HG03575 (cell line): ENCODE results near the gene YBX2.

Experiments used
- ATAC-seq: cut with Tn5 transposase; IDR thresholded peaks from one replicate; pipeline ENCODE4 v1.9.1; 2021; ENCODE audit not compliant: unreplicated experiment, insufficient number of reproducible peaks, low FRiP score; ENCODE audit errors: extremely low read depth

Gene YBX2

DNA sequence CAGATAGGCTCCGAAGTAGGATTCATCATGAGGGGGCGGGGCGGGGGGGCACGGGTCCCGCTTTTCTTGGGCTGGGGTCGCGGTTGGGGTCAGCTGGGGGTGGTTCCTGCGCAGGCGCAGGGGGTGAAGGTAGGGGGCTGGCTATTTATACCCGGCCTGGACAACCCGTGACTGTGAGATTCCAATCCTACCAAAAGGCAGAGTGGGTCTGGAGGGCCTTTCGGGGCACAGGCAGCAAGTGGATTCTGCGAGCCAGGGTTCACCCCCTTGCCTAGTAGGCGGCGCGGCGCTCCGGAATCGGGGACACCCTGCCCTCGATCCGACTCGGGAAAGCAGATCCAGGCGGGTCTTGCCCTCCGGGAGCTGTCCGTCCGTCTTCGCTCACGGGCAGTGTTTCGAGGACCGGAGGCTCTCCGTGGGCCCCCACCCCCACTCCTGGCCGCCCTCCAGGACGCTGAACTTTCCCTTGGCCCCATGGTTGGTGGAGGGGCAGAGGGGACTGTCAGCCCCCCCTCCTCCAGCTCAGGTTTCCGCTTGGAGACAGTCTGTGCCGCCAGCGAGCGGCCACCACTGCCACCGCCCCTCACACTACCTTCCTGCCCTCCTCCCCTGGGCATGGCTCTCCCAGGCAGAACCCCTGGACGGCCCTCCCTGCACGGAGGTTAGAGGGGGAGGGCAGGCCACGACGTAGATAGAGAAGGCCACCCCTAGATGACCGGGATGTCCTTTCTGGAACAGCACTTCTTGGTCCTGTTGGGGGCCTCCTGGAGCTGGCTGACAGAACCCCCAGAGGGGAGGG lies 12.3 kb downstream of the YBX2 start:
- ATAC-seq, result no peak

DNA sequence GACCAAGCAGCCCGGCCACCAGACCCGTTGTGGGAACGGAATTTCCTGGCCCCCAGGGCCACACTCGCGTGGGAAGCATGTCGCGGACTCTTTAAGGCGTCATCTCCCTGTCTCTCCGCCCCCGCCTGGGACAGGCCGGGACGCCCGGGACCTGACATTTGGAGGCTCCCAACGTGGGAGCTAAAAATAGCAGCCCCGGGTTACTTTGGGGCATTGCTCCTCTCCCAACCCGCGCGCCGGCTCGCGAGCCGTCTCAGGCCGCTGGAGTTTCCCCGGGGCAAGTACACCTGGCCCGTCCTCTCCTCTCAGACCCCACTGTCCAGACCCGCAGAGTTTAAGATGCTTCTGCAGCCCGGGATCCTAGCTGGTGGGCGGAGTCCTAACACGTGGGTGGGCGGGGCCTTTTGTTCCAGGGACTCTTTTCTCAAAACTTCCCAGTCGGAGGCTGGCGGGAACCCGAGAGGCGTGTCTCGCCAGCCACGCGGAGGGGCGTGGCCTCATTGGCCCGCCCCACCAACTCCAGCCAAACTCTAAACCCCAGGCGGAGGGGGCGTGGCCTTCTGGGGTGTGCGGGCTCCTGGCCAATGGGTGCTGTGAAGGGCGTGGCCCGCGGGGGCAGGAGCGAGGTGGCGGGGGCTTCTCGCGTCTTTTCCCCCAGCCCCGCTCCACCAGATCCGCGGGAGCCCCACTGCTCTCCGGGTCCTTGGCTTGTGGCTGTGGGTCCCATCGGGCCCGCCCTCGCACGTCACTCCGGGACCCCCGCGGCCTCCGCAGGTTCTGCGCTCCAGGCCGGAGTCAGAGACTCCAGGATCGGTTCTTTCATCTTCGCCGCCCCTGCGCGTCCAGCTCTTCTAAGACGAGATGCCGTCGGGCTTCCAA lies 13.1 kb downstream of the YBX2 start, which contains the start of gene SLC2A4:
TSS of gene SLC2A4 (plus strand) at position 645 of the 879 bp plus-strand sequence. CDS start at position 862, 217 bp downstream.
- no peak for ATAC-seq

DNA sequence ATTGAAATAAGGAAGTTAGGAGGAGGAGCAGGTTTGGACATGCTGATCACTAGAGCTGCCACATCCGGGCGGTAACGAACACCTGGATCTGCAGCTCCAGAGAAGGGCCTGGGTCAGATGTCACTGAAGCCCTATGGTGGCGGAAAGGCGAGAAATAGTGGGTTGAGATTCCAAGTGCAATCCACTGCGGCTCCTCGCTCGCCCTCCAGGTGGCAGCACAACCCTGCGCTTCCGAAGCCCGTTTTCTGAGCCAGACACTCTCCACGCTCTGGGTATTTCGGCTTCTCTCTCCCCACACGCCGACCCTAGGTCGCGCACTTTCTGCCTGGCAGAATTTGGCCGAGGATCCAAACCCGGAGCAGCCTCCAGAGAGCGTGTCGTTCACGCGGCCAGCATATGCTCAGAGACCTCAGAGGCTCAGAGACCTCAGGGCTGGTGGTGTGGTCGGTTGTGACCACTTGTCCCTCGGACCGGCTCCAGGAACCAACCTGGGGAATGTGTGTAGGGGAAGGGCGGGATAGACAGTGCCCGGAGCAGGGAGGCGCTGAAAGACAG lies 13.8 kb downstream of the YBX2 start:
- no peak for ATAC-seq

DNA sequence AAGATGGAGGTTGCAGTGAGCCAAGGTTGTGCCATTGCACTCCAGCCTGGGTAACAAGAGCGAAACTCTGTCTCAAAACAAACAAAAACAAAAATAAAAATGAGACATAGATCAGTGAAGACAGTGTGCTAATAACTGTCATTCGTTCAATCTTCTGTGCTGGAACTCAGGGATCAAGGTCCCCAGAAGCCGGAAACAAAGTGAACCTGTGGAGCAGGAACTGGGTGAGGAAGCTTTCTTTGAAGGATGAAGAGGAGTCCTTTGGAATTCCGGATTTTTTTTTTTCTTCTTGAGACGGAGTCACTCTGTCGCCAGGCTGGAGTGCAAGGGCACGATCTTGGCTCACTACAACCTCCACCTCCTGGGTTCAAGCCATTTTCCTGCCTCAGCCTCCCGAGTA lies 15.0 kb downstream of the YBX2 start:
- ATAC-seq, result no peak

DNA sequence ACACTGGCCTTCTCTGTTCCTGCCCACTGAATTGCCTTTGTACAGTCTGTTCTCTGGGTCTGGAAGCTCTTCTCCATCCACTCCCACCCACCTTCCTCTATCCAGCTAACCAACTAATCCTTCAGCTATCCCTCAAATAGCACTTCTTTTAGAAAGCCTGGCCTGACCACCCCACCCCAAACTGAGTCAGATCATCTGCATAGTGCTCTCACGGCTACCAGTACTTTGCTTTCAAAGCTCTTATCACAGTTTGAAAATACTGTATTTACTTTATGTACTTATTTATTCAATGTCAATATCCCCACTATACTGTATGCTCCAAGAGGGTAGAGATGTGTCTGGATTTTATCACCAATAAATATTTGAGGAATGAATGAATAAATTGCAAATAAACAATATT lies 27.7 kb downstream of the YBX2 start:
- no peak for ATAC-seq

DNA sequence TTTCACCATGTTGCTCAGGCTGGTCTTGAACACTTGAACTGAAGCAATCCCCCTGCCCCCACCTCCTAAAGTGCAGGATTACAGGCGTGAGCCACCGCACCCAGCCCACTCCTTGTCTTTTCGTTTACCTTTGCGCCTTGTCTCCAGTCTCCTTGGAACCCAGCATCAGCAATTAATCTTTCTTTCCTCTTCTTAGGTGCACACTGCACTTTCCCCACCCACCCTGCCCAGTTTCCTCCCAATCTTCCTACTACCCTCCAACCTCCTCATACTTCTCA lies 30.7 kb downstream of the YBX2 start:
- ATAC-seq, result no peak

DNA sequence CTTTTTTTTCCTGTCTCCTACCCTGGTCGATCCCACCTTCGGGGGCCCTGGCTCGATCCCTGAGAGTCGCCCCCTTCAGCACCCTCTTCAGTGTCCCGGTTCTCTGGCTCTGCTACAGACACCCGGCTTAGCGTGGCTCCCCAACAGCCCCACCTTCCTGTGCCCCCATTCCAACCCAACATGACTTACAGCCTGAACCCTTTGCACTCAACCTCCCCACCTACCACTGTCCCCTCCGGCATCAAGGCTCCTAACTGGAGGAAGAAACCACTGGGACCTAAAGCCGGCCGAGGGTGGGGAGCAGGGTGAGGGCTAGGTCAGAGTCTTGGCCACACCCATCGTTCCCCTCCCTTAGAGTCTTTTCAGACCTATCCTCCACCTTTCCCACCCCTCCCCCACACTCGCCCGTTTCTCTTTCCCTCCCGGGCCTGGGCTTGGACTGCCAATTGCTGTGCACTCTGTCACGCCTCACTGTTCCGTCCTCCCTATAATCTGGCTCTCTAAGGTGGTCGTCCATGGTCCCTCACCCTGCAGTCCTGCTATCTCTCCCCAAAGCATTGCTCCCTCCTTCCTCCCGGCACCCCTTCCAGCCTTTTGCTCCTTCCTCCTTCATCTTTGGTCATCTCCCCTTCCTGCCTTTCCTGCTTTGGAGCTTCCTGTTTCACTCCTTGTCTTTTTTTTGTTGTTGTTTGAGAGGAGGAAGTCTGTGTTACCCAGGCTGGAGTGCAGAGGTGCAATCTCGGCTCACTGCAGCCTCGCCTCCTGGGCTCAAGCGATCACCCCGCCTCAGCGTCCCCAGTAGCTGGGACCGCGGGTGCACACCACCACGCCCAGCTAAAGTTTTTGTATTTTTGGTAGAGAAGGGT lies 31.3 kb downstream of the YBX2 start:
- no peak for ATAC-seq

DNA sequence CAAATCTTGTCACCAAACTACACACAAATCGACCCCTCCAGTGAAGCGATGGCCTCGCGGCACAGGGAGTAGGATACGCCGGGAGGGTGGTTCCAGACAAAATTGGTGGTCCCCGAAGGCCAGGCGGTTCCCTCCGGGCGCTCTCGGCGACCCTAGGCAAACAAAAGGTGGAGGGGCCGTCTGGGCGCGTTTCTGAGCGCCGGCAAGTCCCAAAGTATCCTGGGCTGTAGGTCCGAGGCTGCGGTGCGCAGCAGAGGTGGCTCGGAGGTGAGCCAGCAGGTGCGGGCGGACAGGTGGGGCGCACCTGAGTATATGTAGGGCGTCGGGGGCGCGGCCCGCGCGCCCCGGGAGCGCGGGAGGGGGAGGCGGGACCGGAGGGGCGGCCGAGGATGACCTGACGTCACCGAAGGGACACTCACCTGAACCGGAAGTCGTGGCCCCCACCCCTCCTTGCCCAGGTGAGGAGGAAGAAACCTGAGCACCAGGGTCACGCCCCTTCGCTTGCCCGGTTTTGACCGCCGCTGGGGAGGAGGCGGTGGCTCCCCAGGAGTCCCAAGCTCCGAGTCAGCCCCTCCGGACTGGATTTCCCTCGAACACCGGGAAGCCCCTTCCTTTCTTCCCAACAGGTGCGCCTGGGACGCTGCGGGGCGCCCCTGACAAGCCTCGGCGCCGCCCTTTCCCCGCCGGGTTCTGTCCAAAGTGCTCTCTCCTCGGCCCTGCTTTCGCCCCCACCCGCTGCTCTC lies 32.1 kb downstream of the YBX2 start, which contains the start of gene CLDN7:
TSS of gene CLDN7 (minus strand) at position 287 of the 743 bp plus-strand sequence. CDS start 435 bp downstream, outside the sequence.
- no peak for ATAC-seq

DNA sequence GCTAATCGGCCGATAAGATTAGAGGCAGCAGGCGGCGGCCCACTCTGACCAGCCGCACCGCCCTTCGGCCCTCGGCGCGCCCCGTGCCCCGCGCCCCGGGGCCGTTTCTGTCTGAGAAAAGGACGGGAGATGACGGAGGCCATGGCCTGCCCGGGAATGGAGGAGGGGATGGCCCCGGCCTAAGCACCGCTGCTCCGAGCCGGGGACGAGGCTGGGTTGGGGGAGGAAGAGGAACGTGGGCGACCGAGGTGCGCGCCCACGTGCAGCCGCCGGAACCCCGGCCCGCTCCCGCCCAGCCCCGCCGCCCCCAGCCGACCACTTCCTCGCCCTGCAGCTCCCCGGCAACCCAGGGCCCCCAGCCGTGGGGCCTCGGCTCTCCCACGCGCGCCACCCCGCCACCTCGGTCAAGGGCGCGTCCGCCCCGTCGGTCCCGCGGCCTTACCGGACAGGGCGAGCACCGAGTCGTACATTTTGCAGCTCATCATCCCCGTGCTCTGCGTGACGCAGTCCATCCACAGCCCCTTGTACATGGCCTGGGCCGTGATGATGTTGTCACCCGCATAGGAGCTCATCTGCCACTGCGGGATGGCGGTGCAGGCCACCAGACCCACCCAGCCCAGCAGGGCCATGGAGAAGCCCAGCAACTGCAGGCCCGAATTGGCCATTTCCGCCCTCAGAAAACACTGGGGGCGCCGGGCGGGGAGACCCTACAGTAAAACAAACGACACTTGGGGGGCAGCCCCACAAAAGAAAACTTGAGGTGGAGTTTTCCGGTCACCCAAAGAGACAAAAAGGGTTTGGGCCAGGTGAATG lies 32.9 kb downstream of the YBX2 start:
- no peak for ATAC-seq

DNA sequence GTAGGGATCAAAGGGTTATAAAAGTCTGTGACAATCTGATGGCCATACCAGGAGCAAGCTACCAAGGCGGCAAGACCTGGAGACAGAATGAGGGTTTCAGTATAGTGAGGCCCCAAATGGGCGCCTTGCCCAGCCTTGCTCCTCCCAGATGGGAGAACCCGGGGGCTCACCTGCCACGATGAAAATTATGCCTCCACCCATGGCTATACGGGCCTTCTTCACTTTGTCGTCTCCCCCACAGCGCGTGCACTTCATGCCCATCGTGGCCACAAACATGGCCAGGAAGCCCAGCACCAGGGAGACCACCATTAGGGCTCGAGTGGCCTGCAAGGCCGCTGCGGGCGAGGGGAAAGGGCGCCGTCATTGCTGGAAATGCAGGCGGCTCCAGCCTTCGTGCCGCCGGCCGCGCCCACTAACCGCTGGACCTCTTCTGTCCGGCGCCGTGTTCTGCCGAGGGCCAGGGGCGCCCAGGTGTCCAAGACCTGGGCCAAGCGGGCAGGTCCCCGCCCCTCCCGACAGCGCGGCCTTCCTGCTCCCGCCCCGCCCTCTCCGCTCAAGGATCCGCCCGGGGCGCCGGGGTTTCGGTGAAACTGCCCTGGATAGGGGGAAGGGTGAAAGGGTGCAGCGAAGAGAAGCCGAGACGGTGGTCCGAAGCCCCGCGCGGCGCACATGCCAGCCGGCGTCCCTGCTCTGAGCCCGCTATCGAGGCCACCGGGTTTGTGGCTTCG lies 33.6 kb downstream of the YBX2 start:
- no peak for ATAC-seq

DNA sequence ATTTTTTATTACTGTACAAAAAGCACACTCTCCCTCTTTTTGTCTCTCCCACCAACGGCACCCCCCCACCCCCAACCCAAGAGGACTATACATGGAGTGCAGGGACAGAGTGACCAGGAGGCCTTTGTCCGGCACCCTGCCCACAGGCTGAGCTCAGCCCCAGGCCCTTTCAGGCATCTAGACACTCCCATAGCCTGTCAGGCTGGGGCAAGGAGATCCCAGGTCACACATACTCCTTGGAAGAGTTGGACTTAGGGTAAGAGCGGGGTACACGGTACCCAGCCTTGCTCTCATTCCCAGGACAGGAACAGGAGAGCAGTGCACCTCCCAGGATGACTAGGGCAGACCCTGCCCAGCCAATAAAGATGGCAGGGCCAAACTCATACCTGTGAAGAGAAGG lies 34.3 kb downstream of the YBX2 start:
- no peak for ATAC-seq

DNA sequence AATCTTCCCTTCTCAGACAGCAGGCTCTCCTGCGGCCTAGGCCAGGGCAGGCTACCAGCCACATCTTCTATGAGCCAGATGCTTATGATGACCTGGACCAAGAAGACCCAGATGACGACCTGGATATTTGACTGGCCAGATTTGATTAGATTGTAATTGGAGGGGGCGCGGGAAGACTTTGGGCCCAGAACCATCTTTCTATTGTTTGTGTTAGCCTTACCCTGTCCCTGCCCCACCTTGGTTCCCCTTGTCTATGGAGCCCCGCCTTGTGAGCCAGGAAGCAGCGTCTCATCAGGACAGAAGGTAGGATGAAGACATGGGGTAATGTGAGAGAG lies 34.9 kb downstream of the YBX2 start:
- no peak for ATAC-seq

DNA sequence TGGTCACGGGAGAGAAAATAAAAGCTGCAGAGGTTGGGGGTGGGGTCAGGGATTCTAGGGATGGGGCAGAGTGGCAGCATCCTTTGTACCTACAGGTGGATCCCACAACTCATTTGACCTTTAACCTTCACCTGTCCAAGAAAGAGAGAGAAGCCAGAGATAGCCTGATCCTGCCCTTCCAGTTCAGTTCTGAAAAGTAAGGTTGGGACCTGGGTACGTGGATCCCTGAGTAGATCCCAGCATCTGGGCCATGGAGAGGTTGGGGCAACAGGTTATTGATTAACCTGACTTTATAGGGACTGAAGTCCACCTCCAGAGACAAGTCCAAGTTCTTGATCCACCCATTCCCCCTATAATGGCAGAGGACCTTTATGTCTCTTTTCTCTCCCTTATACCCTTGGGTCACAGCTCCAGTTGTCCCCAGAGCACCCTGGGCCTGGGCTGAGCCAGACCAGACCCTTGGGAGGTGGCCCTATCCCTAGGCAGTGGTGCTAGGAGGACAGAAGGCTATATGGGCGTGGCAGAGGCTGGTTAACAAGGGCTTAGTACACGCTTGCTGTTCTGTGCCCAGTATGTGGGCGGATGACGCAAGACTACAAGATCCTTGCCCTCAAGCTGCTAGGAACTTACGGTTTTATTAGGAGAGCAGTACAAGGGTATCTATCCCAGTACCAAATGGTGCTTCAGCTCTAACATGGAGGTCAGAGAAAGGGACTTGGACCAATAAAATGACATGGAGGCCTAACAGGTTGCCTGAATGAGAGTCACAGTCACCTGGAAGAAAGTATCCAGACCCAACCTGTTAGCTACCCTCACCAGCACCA lies 35.5 kb downstream of the YBX2 start:
- no peak for ATAC-seq

DNA sequence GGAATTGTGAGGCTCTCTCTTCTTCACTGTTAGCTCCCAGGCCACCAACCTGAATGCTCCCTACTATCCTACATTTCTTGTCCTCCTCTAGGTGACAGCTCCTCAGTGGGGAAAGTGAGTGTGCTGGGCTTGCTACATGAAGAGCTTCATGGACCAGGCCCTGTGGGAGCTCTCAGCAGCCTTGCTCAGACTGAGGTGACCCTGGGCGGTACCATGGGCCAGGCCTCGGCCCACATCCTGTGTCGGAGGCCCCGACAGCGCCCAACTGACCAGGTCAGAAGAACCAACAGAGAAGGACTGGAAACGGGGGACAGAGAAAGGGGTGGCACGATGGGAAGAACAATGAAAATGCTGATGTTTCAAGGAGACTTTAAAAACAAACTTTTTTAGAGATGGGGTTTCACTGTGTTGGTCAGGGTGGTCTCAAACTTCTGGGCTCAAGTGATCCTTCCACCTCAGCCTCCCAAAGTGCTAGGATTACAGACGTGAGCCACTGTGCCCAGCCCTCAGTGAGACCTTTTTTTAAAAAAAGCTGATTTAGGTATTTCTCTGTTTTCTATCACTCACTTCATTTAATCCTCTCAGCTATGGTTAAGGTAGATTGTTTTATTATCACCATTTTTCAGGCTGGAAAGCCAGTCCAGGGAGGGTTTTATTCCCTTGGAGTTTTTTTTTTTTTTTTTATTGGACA lies 37.5 kb downstream of the YBX2 start:
- ATAC-seq, result no peak

DNA sequence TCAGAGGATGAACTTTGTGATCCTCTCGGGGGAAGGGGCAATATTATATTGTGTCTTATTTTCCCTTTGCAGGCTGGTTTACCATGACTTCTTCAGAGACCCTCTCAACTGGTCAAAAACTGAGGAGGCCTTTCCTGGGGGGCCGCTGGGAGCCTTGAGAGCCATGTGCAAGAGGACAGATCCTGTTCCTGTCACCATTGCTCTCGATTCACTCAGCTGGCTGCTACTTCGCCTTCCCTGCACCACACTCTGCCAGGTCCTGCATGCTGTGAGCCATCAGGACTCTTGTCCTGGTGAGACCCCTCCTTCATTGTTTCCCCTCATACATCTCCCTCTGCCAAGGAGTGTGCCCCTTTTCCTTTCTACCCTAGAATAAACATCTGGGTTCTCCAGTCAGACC lies 39.9 kb downstream of the YBX2 start:
- ATAC-seq, result no peak

DNA sequence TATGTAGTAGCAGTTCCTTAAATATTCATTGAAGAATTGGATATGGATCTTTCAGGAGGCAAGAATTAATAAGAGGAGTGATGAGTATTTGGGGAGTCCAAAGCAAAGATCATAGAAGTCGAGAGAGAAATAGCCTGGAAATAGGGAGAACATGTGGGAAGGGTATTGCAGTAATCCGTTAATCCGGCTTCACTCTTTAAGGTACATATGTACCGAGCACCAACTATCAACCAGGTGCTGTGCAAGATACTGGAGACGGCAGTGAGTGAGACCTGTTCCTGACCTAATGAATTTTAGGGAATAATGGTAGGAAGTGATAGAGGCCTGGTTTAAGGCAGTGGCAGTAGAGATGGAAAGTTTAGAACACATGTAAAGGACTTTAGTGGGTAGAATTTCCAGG lies 41.4 kb downstream of the YBX2 start:
- no peak for ATAC-seq
